GM12865 (cell line): ENCODE measurements around the gene OLR1.

Experiments
- DNase-seq: peaks from one replicate; pipeline ENCODE4 v3.0.0; 2010; ENCODE audit warnings: low read depth
- H3K4me3 ChIP-seq: 2 replicates; pipeline ENCODE4 v1.5.1; 2011; ENCODE audit warnings: mild to moderate bottlenecking, low read depth, low read length, control low read depth
- CTCF ChIP-seq: IDR thresholded peaks from 2 replicates; pipeline ENCODE4 v1.5.1; 2011; ENCODE audit warnings: low read length, control low read depth, low read depth, inconsistent platforms; ENCODE audit not compliant: insufficient read depth; ENCODE audit errors: missing control alignments

Gene OLR1

GRCh38 chr12:10213168-10214135 lies 41.5 kb upstream of the OLR1 start:
- peak; percentile 63 for DNase-seq
- peak overlapping the region; percentile 68 for H3K4me3 ChIP-seq
- TF ChIP-seq CTCF = no peak

- peak; percentile 69 for DNase-seq
- TF ChIP-seq CTCF = no peak
- H3K4me3 ChIP-seq = peak within 1 kb of the TSS; percentile 68
Observed at GRCh38 chr12:10212739-10213131, 40.8 kb upstream of the OLR1 start, which contains the start of gene GABARAPL1. Gene GABARAPL1, plus strand, starts transcription at chr12:10212877. Its CDS starts 253 bp downstream, at chr12:10213130.

GRCh38 chr12:10211940-10212738 lies 40.2 kb upstream of the OLR1 start:
- peak overlapping the region; percentile 68 for H3K4me3 ChIP-seq
- peak; percentile 82 for DNase-seq
- TF ChIP-seq CTCF = no peak

- no peak for TF ChIP-seq CTCF
- no peak overlapping the region for H3K4me3 ChIP-seq
- DNase-seq = no peak
Observed at GRCh38 chr12:10211101-10211939, 39.4 kb upstream of the OLR1 start.

- H3K4me3 ChIP-seq = no peak overlapping the region
- DNase-seq = no peak
- TF ChIP-seq CTCF = no peak
Observed at GRCh38 chr12:10210225-10210624, 38.3 kb upstream of the OLR1 start.

- no peak overlapping the region for H3K4me3 ChIP-seq
- no peak for TF ChIP-seq CTCF
- DNase-seq = no peak
Observed at GRCh38 chr12:10207136-10207535, 35.2 kb upstream of the OLR1 start.
